IPS DF 6.9 (cell line): Measurements from ENCODE around the gene C11orf54.

Experiments
- DNase-seq: peaks from one replicate; pipeline ENCODE4 v3.0.0-alpha.2; 2013; ENCODE audit warnings: low read depth, low spot score
- H3K27ac ChIP-seq: one replicate; pipeline ENCODE4 v1.5.1; 2013; ENCODE audit warnings: low read length, control low read depth
- H3K27me3 ChIP-seq: 2 replicates; pipeline ENCODE4 v1.6.1; 2013; ENCODE audit warnings: mild to moderate bottlenecking, low read length; ENCODE audit not compliant: control insufficient read depth, insufficient read depth
- H3K36me3 ChIP-seq: 2 replicates; pipeline ENCODE4 v1.6.1; 2013; ENCODE audit warnings: low read length; ENCODE audit not compliant: control insufficient read depth, insufficient read depth
- H3K4me1 ChIP-seq: 2 replicates; pipeline ENCODE4 v1.6.1; 2013; ENCODE audit warnings: low read length; ENCODE audit not compliant: control insufficient read depth, insufficient read depth
- H3K4me3 ChIP-seq: 2 replicates; pipeline ENCODE4 v1.5.1; 2013; ENCODE audit warnings: mild to moderate bottlenecking, low read length
- H3K9me3 ChIP-seq: 2 replicates; pipeline ENCODE4 v1.6.1; 2013; ENCODE audit warnings: low read length, inconsistent platforms; ENCODE audit not compliant: control insufficient read depth, insufficient read depth
- WGBS: extraction: QIAGEN DNeasy Blood & Tissue Kit; methylation state at CpG from one replicate; pipeline ENCODE4 v1.1.7; 2013; ENCODE audit warnings: mixed read lengths, missing lambda C conversion rate; ENCODE audit not compliant: insufficient read length, insufficient coverage; 5-methylcytosine and 5-hydroxymethylcytosine counted together

Gene C11orf54

DNA sequence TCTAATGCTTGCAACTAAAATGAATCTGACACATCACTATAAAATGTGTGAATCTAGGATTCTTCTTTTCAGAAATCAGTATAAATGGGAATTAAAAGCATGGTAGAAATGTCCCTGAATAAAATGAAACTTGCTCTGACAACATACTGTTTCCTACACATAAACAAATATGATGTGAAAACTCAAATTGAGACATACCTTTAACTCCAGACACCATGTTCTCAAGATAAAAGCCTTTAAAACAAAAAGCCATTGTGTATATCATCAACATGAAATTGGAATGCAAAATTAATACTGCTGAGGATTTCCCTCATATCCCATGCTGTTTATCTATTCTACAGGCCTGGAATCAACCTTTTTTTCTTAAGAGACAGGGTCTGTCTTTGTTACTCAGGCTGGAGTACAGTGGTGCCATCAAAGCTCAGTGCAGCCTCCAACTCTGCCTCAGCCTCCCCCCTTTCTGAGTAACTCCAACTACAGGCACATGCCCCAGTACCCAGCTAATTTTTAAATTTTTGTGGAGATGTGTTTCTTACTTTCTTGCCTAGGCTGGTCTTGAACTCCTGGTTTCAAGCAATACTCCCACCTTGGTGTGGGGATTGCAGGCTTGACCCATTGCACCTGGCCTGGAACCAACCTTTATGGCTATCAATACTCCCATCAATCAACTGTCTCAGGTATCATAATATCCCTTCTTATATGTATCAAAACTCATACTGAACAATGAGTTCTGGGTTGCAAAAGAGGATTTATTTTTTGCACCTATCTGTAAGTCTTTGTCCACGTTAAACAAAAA, 6.8 kb upstream of the C11orf54 start:
- Histone ChIP-seq H3K9me3 (no peaks in the 10 kb centered on the region), H3K4me1 (no peaks in the 10 kb centered on the region), H3K4me3 (no peak overlapping the region), H3K27me3 (no peaks in the 10 kb centered on the region), H3K36me3 (peaks cover 33% of the 10 kb centered on the region; the same call in 1 of the 2 replicates), H3K27ac (no peak overlapping the region)
- no peak for DNase-seq
- WGBS = no CpG with 5 or more reads among the region's 1 CpG

DNA sequence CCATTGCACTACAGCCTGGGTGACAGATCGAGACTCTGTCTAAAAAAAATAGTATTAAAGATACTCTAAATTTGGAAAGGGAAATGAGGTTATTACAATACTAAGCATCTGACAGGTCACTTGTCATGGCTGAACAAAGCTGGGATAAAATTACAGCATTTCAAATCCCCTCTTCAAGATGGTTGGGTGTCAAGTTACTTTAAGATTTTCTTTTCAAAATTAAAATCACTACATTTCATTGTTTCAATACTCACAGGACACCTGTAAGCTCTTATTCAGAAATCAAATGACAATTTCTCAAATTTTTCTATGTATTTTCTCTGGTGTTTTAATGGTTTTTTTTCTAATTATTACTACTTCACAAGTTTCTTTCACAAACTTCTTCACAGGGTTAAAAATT, 5.8 kb upstream of the C11orf54 start:
- DNase-seq = no peak
- Histone ChIP-seq H3K27ac (no peak overlapping the region), H3K9me3 (no peaks in the 10 kb centered on the region), H3K4me3 (no peak overlapping the region), H3K27me3 (no peaks in the 10 kb centered on the region), H3K4me1 (no peaks in the 10 kb centered on the region), H3K36me3 (peaks cover 33% of the 10 kb centered on the region; the same call in 1 of the 2 replicates)
- WGBS = no CpG with 5 or more reads among the region's 1 CpG

DNA sequence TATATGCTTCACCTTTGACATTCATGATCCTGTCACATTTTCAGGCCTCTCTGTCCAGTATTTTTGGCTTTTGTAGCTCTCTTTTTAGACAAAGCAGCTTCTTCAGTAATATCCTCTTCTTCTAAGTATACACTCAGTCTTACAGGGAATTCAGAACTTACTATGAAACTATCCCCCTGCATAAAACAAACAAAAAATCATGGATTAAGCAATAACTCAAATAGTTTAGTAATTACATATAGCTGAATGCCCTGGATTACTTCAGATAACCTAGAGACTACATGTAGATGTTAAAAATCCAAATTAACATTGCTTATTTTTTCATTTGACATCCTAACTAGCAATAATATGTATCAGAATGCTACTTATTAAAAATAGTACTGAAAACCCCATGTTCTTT, 5.3 kb upstream of the C11orf54 start:
- Histone ChIP-seq H3K4me3 (no peak overlapping the region), H3K27me3 (no peaks in the 10 kb centered on the region), H3K27ac (no peak overlapping the region), H3K9me3 (no peaks in the 10 kb centered on the region), H3K36me3 (peaks cover 32% of the 10 kb centered on the region; the same call in 1 of the 2 replicates), H3K4me1 (no peaks in the 10 kb centered on the region)
- DNase-seq = no peak

DNA sequence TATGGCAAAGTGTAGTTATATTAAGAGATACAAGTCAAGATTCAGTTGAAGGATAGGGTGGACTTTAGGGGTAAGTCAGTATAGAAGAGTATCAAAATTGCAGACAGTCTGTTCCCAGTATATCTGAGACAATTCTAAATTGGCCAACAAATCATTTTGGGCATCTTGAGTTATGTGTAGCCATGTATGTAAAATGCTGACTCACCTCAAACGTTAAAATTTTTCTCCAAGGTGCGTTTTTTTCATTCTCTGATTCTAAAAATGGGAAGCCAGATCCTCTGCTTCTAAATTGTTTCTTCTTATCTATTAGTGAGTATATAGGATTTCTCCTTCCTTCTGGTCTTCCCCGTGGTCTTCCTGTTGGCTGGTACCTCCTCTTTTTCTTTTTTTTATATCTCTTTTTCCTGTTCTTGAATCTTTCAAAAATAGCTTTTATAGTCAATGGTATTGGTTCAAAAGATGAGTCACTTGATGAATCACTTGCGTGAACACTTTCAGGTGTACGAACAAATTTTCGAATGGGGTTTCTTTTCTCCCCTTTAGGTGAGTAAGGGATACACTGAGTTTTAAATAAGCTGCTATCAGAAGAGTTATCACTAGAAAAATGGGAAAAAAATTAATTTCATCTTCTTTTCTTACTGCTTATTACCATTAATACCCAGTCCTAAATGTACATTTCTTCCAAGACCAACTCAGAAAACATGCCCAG, 3.4 kb upstream of the C11orf54 start:
- Histone ChIP-seq H3K4me3 (no peak overlapping the region), H3K36me3 (peaks cover 30% of the 10 kb centered on the region; the same call in 1 of the 2 replicates), H3K9me3 (no peaks in the 10 kb centered on the region), H3K27ac (no peak overlapping the region), H3K27me3 (no peaks in the 10 kb centered on the region), H3K4me1 (no peaks in the 10 kb centered on the region)
- no peak for DNase-seq
- WGBS = no CpG with 5 or more reads among the region's 6 CpGs

DNA sequence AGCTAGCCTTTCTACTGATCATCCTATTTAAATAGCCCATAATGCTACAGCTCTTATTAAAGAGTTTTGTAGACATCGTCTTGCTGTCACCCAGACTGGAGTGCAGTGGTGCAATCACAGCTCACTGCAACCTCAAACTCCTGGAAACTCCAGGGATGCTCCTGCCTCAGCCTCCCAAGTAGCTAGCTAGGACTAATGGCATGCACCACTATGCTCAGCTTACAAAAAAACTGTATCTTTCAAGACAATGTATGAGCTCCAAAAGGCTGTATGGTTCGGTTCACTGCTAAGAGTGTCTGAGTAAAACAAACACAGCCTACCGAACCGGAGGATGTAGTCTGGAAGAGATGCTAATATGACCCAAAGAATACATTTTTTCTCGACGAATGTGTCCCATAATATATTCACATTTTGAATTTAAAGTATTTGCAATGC, 2.8 kb upstream of the C11orf54 start:
- WGBS = no CpG with 5 or more reads among the region's 6 CpGs
- H3K27me3 ChIP-seq = no peaks in the 10 kb centered on the region
- H3K9me3 ChIP-seq = no peaks in the 10 kb centered on the region
- peaks cover 25% of the 10 kb centered on the region for H3K36me3 ChIP-seq
- peak overlapping the region; percentile 5; the same call in 1 of the 2 replicates for H3K4me3 ChIP-seq
- H3K27ac ChIP-seq = no peak overlapping the region
- no peaks in the 10 kb centered on the region for H3K4me1 ChIP-seq
- DNase-seq = no peak

DNA sequence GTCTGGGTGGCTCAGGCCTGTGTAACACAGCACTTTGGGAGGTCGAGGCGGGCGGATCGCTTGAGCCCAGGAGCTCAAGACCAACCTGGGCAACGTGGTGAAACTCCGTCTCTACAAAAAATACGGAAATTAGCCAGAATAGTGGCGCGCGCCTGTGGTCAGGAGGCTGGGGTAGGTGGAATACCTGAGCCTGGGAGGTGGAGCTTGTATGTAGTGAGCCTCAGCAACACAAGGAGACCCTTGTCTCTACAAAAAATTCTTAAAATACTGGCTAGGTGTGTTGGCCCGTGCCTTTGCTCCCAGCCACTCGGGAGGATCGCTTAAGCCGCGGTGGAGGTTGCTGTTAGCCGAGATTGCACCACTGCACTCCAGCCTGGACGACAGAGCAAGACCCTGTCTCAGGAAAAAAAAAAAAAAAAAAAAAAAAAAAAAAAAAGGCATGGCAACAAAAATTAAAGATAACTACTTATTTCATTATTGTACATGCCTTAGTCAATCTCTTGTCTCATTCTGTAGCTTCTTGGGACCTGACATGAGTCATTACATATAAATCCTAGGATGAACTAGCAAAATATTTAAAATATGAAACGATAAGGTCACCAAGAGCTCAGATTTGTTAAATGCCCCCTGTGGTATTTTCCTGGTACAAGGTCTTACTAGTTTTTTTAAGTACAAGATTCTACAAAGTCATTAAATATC, 1.3 kb upstream of the C11orf54 start:
- no peaks in the 10 kb centered on the region for H3K27me3 ChIP-seq
- H3K36me3 ChIP-seq = peaks cover 18% of the 10 kb centered on the region
- no peak for DNase-seq
- no peaks in the 10 kb centered on the region for H3K4me1 ChIP-seq
- H3K9me3 ChIP-seq = no peaks in the 10 kb centered on the region
- H3K27ac ChIP-seq = no peak overlapping the region
- H3K4me3 ChIP-seq = peak overlapping the region; percentile 93; the same call in 1 of the 2 replicates
- WGBS = no CpG with 5 or more reads among the region's 18 CpGs

DNA sequence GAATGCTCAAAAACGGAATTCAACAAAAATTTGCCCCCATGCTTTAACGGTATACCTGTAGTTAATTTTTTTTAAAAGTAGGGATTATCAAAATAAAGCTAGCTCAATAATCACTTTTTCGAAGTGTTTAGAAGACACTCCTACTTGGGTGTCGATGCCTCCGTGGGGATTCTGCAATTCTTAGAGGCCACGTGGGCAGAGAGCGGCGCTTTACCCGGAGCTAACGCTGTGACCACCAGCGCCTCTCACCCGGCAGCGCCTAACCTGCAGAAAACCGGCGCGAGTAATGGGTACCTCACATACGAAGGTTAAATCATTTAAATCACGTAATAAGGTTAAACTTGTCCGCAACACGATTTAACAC, 760 bp upstream of the C11orf54 start:
- Histone ChIP-seq H3K9me3 (no peaks in the 10 kb centered on the region), H3K4me1 (no peaks in the 10 kb centered on the region), H3K4me3 (peak overlapping the region; percentile 93), H3K27ac (no peak overlapping the region), H3K27me3 (no peaks in the 10 kb centered on the region), H3K36me3 (peaks cover 14% of the 10 kb centered on the region)
- no peak for DNase-seq
- WGBS = no CpG with 5 or more reads among the region's 20 CpGs

DNA sequence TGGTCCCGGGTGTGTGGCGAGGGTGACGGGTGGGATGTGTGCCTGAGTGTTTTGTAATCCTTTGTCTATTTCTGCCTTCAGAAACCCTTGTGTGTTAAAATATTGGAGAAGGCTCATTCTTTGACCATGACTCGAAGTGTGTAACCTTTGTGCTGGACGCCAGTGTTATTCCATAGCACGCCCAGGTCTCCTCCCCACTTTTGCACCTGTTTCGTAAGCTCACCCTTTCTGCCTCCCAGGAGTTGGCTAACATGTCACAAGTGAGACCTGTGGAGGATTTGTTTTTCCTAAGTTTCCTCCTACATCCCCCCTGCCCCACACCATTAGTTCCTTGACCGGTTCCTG, 382 bp downstream of the C11orf54 start:
- H3K36me3 ChIP-seq = peaks cover 14% of the 10 kb centered on the region
- no peak for DNase-seq
- peak overlapping the region; percentile 93; the same call in 1 of the 2 replicates for H3K4me3 ChIP-seq
- no peak overlapping the region for H3K27ac ChIP-seq
- no peaks in the 10 kb centered on the region for H3K9me3 ChIP-seq
- no peaks in the 10 kb centered on the region for H3K4me1 ChIP-seq
- no peaks in the 10 kb centered on the region for H3K27me3 ChIP-seq
- WGBS = no CpG with 5 or more reads among the region's 8 CpGs

DNA sequence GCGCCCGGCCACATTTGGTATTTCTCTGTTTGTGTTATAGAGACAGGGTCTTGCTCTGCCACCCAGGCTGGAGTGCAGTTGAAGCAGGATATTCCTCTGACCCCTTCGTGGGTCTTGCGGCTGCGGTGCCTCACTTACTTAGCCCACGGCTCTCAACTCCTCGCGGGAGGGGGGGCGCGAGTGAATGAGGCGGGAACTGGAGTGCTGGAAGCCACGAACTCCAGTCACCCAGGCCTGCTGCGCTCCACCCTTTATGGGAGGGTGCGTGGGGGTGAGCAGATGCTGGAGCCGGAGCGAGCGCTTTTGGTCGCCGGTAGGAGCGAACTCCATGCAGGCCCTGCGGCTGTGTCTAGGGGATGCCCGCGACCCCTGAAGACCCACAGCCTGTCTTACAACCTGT, 1.8 kb downstream of the C11orf54 start:
- H3K27ac ChIP-seq = no peak overlapping the region
- WGBS = no CpG with 5 or more reads among the region's 23 CpGs
- H3K4me1 ChIP-seq = no peaks in the 10 kb centered on the region
- peaks cover 10% of the 10 kb centered on the region for H3K36me3 ChIP-seq
- no peaks in the 10 kb centered on the region for H3K27me3 ChIP-seq
- H3K9me3 ChIP-seq = no peaks in the 10 kb centered on the region
- no peak overlapping the region for H3K4me3 ChIP-seq
- no peak for DNase-seq

DNA sequence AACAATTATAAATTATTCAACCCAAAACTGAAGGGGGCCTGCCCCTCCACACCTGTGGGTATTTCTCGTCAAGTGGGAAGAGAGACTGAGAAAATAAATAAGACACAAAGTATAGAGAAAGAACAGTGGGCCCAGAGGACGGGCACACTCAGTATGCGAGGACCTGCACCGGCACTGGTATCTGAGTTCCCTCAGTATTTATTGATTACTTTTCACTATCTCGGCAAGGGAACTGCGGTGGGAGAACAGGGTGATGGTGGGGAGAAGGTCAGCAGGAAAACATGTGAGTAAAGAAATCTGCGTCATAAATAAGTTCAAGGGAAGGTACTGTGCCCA, 3.2 kb downstream of the C11orf54 start:
- H3K27me3 ChIP-seq = no peaks in the 10 kb centered on the region
- H3K4me3 ChIP-seq = no peak overlapping the region
- H3K36me3 ChIP-seq = peaks cover 4% of the 10 kb centered on the region
- no peaks in the 10 kb centered on the region for H3K9me3 ChIP-seq
- WGBS = no CpG with 5 or more reads among the region's 7 CpGs
- no peak for DNase-seq
- H3K4me1 ChIP-seq = no peaks in the 10 kb centered on the region
- no peak overlapping the region for H3K27ac ChIP-seq
